ENCODE data around the gene HHEX. TPM values are rescaled to one million over a fixed set of nuclear protein-coding genes. Genes with fewer than 3 reads are reported as not detected.

Gene HHEX
- total RNA-seq, 4 donors from 2014 or later: 2.8 to 10.6 (median 5.9) TPM

GRCh38 chr10:92712016-92712889 lies 22.5 kb downstream of the HHEX start:
- H3K4me1 ChIP-seq: no peaks in the 10 kb centered on the region
- TF ChIP-seq CTCF (IDR thresholded peaks at IDR 0.05): no peak
- no peaks in the 10 kb centered on the region for H3K27me3 ChIP-seq
- H3K9me3 ChIP-seq: no peaks in the 10 kb centered on the region
- WGBS, 2 donors (ENCODE audit: low coverage in 1 of 2): 69 to 83% methylated on average over 6 to 10 of the region's 10 CpGs
- no peak overlapping the region for H3K4me3 ChIP-seq
- no peak for ATAC-seq
- no peak overlapping the region for H3K27ac ChIP-seq
- H3K36me3 ChIP-seq: no peaks in the 10 kb centered on the region

GRCh38 chr10:92714152-92714845 lies 24.5 kb downstream of the HHEX start:
- no peak overlapping the region for H3K27ac ChIP-seq
- 83% methylated on average over 1 of the region's 7 CpGs; no CpG with 5 or more reads in 1 of the 2 donors for WGBS, 2 donors (ENCODE audit: low coverage in 1 of 2)
- no peak overlapping the region for H3K4me3 ChIP-seq
- ATAC-seq: no peak
- no peak for TF ChIP-seq POLR2AphosphoS5 (IDR thresholded peaks at IDR 0.05)
- no peak for TF ChIP-seq CTCF (IDR thresholded peaks at IDR 0.05)
- no peaks in the 10 kb centered on the region for H3K36me3 ChIP-seq
- no peaks in the 10 kb centered on the region for H3K27me3 ChIP-seq
- H3K4me1 ChIP-seq: no peaks in the 10 kb centered on the region
- no peaks in the 10 kb centered on the region for H3K9me3 ChIP-seq

GRCh38 chr10:92714872-92715271 lies 25.1 kb downstream of the HHEX start:
- H3K4me1 ChIP-seq: no peaks in the 10 kb centered on the region
- H3K4me3 ChIP-seq: no peak overlapping the region
- H3K36me3 ChIP-seq: no peaks in the 10 kb centered on the region
- ATAC-seq: no peak
- no peak overlapping the region for H3K27ac ChIP-seq
- no peaks in the 10 kb centered on the region for H3K9me3 ChIP-seq
- no peaks in the 10 kb centered on the region for H3K27me3 ChIP-seq
- no peak for TF ChIP-seq POLR2A (IDR thresholded peaks at IDR 0.05)
- no peak for TF ChIP-seq EP300 (IDR thresholded peaks at IDR 0.05)
- TF ChIP-seq POLR2AphosphoS5 (IDR thresholded peaks at IDR 0.05): no peak
- TF ChIP-seq CTCF (IDR thresholded peaks at IDR 0.05): no peak
- WGBS, 2 donors (ENCODE audit: low coverage in 1 of 2): 92% methylated on average over 2 of the region's 3 CpGs

- Histone ChIP-seq H3K27ac (no peak overlapping the region), H3K4me1 (no peaks in the 10 kb centered on the region), H3K9me3 (no peaks in the 10 kb centered on the region), H3K36me3 (no peaks in the 10 kb centered on the region), H3K27me3 (no peaks in the 10 kb centered on the region), H3K4me3 (no peak overlapping the region)
- no peak for ATAC-seq
- WGBS, 2 donors (ENCODE audit: low coverage in 1 of 2): 75 to 76% methylated on average over 3 to 5 of the region's 5 CpGs
- no peak for TF ChIP-seq POLR2AphosphoS5 (IDR thresholded peaks at IDR 0.05)
- no peak for TF ChIP-seq POLR2A (IDR thresholded peaks at IDR 0.05)
- TF ChIP-seq CTCF (IDR thresholded peaks at IDR 0.05): no peak
- TF ChIP-seq EP300 (IDR thresholded peaks at IDR 0.05): no peak
Observed at GRCh38 chr10:92719991-92720830, 30.5 kb downstream of the HHEX start.
